Measurements from ENCODE around the gene RALB.

DNA sequence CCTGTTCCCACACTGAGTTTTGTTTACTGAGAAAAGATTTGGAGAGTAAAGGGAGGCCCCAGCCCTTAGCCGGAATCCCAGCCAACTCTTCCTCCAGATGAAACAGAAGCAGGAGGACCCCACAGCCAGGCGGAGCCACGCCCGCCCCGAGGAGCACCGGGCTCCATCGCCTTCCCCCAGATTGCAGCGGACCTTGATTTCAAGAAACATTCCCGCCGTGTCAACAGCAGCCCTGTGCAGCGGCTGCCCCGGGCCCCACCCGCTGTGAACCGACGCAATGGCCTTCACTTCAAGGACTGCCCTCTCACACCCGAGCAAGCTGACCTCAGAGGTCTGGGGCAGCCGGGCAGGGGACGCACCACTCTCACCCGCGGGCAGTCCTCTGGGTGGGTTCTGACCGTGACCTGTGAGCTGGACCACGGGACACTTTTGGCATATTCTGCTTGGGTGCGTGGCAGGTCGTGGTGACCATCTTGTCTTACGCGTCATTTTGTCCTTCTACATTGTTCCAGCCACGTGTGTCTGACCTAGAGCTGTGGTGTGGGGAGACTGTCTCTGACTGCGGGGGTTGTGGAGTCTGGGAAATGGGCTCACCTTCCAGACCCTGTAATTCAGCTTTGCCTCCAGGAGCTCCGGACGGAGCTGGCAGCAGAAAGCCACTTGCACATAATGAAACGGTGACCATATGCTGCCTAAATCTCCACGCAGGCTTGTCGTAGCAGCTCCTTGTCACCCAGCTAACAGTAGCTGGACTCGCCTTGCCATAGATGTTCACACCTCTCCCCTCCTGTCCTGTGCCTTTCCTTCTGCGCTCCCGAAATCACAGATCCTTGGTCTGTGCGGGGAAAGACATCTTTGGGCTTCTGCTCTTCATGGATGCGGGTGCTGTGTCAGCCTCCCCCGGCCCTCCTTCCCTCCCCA lies 61.3 kb downstream of the RALB start:
- TF ChIP-seq CTCF (IDR thresholded peaks at IDR 0.05) (no peak), POLR2A (IDR thresholded peaks at IDR 0.05) (no peak), EP300 (IDR thresholded peaks at IDR 0.05; ENCODE audit: low read depth) (no peak)

Measured in transverse colon (tissue), 3 donors.